Stimulated activated CD4-positive, alpha-beta T cell treated with anti-CD3 and anti-CD28 coated beads, Interleukin-4, amount 100 ng/mL, for 1 hour (primary cell): ENCODE data around the gene OTOGL.
"Not testable (repeated sequence)": the region's sequence is repeated elsewhere in the genome, so short reads cannot be mapped to it uniquely, and the experiment has no call there.

Experiments
- DNase-seq: peaks from one replicate; pipeline ENCODE4 v3.0.0-alpha.2; 2020

The OTOGL gene

GRCh38 chr12:80121661-80122060 lies 22.3 kb downstream of the OTOGL start:
- DNase-seq: no peak

GRCh38 chr12:80129895-80130530 lies 30.7 kb downstream of the OTOGL start:
- no peak for DNase-seq

DNA sequence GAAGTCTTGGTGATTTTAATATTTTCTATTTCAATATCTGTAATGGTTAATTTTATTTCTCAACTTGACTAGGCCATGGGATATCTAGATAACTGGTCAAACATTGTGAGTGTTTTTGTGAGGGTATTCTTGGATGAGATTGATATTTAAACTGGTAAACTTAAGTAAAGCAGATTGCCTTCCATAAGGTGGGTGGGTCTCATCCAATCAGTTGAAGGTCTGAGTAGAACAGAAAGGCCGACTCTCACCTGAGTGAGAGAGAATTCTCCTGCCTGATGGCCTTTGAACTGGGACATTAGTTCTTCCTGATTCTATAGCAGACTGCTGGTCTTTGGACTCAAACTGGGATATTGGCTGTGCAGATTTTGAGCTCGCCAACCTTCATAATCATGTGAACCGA lies 36.3 kb downstream of the OTOGL start:
- DNase-seq: no peak

DNA sequence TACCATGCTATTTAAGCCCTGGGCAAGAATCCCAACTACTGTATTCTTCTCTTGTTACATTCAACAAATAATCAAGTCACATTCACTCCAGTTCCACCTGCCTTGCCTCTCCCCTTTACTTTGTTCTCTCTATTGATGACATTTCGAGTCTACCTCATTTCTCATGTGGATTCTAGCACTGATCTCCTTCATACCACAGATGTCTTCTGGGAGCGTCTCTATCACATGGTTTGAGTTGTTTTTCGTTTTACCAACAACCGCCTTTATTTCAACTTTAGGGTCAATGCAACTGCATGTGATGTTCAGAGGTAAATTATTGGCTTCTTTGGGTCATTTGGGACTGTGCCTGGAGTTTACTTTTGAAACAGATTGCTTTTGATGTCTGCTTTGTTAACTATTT lies 40.7 kb downstream of the OTOGL start:
- DNase-seq: no peak

- DNase-seq: no peak
Observed at GRCh38 chr12:80142640-80143039, 43.3 kb downstream of the OTOGL start.

DNA sequence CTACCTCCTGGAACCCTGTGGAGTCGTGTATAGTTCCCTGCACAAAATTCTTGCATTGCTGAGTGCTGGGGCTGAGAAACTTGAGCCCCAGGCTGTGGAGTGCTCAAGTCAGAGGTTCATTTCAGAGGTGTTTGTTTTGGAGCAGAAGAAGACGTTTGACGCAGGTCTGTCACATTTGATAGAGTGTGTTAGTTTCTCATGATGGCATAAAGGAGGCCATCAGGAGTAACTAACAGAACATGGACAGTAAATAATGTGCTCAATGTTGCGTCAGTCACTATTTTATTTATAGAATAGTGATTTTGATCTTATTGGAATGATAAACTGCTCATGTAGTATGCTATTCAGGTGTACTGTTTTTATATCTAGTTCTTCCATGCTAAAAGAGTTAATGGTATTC lies 44.2 kb downstream of the OTOGL start:
- no peak for DNase-seq

GRCh38 chr12:80149547-80150313 lies 50.4 kb downstream of the OTOGL start:
- not testable (repeated sequence) for DNase-seq

GRCh38 chr12:80151131-80151530 lies 51.8 kb downstream of the OTOGL start:
- DNase-seq: no peak

GRCh38 chr12:80154261-80154660 lies 54.9 kb downstream of the OTOGL start:
- no peak for DNase-seq

- no peak for DNase-seq
Observed at GRCh38 chr12:80156306-80156705, 57.0 kb downstream of the OTOGL start.

- DNase-seq: no peak
Observed at GRCh38 chr12:80157645-80158044, 58.3 kb downstream of the OTOGL start.

DNA sequence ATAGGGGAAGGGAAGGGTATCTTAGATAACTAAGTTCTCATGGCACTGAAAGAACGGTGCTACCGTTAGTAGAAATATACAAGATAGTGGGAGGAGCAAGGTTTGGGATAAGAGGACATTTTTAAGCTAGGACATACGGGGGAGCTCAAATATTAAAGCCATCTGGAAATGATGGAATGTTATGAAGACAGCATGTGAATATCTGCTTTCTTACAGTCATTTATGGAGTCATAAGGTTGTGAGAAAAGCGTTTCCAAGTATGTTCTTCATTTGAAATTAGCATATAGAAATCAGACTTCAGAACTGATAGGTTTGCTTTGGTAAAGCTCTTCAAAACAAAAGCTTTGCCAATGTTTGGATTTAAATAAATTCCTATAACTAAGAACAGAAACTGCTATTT lies 62.3 kb downstream of the OTOGL start:
- DNase-seq: no peak

DNA sequence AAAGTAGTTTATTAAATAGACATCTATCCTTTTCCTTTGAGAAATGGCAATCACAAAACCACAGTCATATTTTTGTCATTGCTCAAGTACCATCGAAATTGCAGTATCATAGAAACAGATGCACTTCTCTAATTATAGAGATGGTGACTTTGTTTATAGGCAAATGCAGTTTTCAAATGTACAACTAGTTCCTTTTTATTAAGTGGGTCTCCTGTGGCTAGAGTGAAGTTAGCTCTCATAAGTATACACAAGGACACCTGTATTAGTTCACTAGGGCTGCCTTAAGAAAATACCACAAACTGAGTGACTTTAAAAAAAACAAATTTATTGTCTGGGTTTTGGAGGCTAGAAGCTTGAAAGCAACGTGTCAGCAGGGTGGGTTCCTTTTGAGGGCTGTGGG lies 62.8 kb downstream of the OTOGL start:
- DNase-seq: no peak

DNA sequence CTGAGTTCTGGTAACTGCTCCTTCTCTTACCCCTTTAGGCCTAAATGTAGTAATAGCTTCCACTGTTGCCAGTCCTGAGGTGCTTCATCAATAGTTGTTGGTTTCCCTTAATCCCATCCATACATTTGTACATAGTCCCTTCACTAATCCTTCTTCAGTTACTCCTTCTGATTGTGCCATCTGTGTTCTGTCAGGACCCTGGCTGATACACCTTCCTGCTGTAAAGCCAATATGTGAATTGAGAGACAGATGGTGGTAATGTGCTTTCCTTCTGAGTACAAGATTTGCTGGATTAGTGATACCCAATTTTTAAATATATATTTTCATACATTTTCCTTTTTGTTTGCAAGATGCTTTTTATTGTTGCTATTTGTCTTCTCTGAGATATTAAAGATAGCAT lies 66.4 kb downstream of the OTOGL start:
- DNase-seq: no peak

DNA sequence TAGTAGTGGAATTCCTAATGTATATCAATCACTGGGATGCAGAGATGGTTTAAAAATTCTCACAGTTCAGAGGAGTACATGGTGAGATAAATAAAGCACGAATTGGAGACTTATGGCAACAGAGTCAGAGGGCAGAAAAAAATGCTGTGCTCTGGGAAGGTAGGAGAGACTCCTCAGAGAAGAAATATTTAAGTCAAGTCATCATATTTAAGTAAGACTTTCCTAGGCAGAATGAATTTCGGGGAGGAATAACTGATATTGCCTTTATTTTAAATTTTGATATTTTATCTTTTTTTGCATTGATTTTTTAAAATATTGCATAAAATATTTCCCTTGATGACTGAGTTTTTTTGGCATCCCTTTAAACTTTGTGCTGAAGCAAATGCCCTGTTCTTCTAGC lies 67.4 kb downstream of the OTOGL start:
- no peak for DNase-seq

DNA sequence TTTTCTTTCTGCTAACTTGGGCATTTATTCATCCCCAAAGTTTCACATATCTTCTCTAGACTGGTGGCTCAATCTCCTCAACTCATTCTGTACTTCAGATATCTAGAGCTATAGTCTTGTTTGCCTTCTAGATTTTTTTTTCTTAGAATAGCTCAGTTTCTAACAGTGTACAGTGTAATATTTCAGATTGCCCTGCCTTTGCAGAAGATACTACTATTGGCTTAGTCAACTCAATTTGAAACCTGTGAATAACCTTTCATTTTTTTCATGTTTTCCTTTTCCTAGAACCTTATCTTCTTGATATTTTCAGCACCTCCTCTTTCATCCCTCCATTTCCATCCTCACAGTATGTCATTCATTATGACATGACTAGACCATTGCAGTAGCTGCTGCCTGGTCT lies 69.6 kb downstream of the OTOGL start:
- no peak for DNase-seq

GRCh38 chr12:80170915-80171314 lies 71.6 kb downstream of the OTOGL start:
- no peak for DNase-seq

GRCh38 chr12:80173083-80173864 lies 73.9 kb downstream of the OTOGL start:
- no peak for DNase-seq

DNA sequence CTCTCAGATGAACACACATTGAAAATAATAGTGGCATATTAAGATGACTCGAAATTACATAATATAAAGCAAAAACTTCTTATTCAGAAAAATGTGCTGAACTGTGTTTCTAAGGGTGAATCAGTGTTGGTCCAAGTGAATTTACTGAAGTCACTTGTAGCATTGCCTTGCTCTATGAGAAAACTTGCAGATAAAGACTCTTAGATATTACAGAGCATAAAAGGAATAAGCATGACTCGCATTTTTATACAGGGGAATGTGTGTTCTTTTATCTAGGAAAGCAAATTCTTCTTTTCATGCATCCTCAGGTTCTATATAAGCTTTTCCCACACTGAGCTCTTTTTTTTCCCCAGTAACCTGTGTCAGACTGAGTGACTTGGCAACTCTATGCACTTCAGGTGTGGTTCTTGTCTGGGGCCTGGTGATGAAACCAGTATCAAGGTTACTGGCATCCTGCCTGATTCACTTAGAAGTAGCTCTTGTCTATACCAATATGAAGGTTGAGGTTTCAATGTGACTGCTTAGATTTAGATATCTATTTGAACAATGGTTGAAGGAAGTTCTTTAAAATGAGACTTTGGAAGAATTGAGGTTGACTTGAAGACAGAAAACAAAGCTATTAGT lies 76.1 kb downstream of the OTOGL start:
- DNase-seq: no peak

DNA sequence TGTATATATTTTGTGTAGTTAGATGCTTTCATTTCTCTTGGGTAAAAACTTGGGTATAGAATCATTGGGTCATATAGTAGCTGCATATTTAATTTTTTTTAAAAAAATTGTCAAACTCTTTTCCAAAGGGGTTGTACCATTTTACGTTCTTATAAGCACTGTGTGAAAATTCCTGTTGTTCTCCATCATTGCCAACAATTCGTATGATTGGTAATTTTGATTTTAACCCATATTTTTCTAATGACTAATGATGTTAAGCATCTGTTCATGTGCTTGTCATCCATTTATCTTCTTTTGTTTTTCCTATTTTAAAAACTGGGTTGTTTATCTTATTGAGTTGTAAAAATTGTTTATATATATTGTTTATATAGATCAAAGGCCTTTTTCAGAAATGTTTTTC lies 77.4 kb downstream of the OTOGL start:
- no peak for DNase-seq

DNA sequence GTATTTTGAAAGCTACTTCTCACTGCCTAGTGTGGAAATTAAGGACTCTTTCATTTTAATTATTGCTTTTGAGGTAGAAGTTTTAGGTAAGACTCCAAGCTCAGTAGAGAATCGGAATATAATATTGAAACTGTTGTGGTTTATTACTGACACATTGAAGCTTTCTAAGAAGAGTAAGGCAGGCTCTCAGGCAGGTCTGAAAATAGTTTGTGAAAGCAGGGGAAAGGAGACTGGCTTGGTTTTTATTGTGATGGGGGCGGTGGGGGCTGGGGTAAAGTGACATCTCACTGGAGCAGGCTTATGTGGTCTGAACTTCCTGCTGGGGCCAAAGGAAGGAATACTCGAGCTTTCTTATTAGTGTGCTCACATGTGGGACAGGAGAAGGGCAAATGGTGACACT lies 79.5 kb downstream of the OTOGL start:
- DNase-seq: no peak

DNA sequence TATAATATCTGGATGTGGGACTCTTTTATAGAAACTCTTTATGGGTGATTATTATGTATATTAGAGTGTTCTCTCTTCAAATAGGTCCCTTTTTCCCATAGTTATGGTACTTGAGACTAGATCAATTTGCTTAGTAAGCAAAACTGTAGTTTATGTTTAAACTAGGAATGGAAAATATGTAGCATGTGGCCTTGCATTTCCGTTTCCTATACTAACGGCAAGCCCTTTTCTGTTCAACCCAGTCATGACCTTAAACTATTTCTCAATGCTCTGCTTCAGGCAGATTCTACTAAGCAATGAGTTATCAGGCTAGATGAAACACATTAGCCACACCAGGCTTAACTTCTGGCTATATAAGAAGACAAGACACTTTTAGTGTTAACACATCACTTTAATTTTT lies 84.6 kb downstream of the OTOGL start:
- DNase-seq: no peak

GRCh38 chr12:80184926-80185325 lies 85.6 kb downstream of the OTOGL start:
- no peak for DNase-seq
